Fibroblast of lung (primary cell): ENCODE measurements around the gene DNAJA3.

Experiments used
- EZH2 ChIP-seq: IDR thresholded peaks from 2 replicates; pipeline ENCODE4 v1.5.1; 2012; ENCODE audit warnings: low read length, control low read depth, mild to moderate bottlenecking; ENCODE audit errors: missing control alignments
- TF ChIP-seq, protein P1 (sequence below), 2 donors: IDR thresholded peaks in 1 of 2; conservative IDR thresholded peaks in 1 of 2; 1 replicate in 1 of 2; 2 replicates in 1 of 2; pipeline ENCODE4 v1.5.1; 2011 to 2012; ENCODE audit warnings: low read length in 2 of 2, control low read depth in 1 of 2, inconsistent platforms in 1 of 2, low read depth in 1 of 2, mild to moderate bottlenecking in 1 of 2

DNA sequence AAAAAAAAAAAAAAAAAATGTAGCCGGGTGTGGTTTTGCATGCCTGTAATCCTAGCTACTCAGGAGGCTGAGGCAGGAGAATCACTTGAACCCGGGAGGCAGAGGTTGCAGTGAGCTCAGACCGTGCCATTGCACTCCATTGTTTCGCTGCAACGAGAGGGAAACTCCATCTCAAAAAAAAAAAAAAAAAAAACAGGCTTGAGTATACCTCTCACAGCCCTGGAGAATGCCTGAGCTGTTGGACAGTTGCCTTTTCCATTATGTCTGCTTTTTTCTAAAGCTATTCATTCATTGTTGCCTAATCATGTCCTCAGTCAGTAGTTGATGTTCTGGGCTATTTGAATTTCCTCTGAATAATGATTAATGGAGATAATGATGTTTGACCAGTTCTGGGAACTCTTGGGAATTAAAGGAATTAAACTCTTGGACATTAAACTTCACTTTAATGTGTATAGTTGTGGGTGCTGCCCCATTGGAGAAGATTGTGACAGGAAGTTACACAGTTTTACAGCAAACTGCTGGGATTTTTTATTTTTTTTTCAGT lies 62.4 kb downstream of the DNAJA3 start:
- TF ChIP-seq, protein P1, sequence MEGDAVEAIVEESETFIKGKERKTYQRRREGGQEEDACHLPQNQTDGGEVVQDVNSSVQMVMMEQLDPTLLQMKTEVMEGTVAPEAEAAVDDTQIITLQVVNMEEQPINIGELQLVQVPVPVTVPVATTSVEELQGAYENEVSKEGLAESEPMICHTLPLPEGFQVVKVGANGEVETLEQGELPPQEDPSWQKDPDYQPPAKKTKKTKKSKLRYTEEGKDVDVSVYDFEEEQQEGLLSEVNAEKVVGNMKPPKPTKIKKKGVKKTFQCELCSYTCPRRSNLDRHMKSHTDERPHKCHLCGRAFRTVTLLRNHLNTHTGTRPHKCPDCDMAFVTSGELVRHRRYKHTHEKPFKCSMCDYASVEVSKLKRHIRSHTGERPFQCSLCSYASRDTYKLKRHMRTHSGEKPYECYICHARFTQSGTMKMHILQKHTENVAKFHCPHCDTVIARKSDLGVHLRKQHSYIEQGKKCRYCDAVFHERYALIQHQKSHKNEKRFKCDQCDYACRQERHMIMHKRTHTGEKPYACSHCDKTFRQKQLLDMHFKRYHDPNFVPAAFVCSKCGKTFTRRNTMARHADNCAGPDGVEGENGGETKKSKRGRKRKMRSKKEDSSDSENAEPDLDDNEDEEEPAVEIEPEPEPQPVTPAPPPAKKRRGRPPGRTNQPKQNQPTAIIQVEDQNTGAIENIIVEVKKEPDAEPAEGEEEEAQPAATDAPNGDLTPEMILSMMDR (conservative IDR thresholded peaks at IDR 0.05 in 1 of 2, IDR thresholded peaks at IDR 0.05 in 1 of 2; ENCODE audit: low read depth in 1 of 2, low read length in 2 of 2), result no peak
- TF ChIP-seq EZH2, result no peak
